ENCODE data around the gene MGAT5B.

- no peak for TF ChIP-seq POLR2A (IDR thresholded peaks at IDR 0.05)
- TF ChIP-seq CTCF (IDR thresholded peaks at IDR 0.05): no peak
These were observed 24.3 kb upstream of the MGAT5B start for GRCh38 chr17:76843703-76844484.
